CD4-positive, CD25-positive, alpha-beta regulatory T cell (primary cell): Measurements from ENCODE around the gene CHST15. TPM values are rescaled to one million over a fixed set of nuclear protein-coding genes. Genes with fewer than 3 reads are reported as not detected.

Experiments
- ATAC-seq, 2 donors: fragments of 150-1000 bp; cut with Tn5 transposase; one replicate each; pipeline ENCODE4 v1.10.0; 2021; ENCODE audit warnings: low read depth in 2 of 2, moderate number of reproducible peaks in 2 of 2, moderate library complexity in 1 of 2
- DNase-seq, 3 donors: peaks; one replicate each; pipeline versions ENCODE4 v3.0.0 to v3.0.0-alpha.2; 2012 to 2022; ENCODE audit warnings: mixed read lengths in 1 of 3
- H3K27ac ChIP-seq: one replicate; pipeline ENCODE4 v1.7.0; 2013; ENCODE audit warnings: mild to moderate bottlenecking, low read length; ENCODE audit not compliant: insufficient read depth, poor library complexity, severe bottlenecking
- H3K27me3 ChIP-seq: one replicate; pipeline ENCODE4 v1.7.0; 2013; ENCODE audit warnings: low read length; ENCODE audit not compliant: control insufficient read depth, insufficient read depth
- H3K36me3 ChIP-seq: one replicate; pipeline ENCODE4 v1.7.0; 2013; ENCODE audit warnings: mild to moderate bottlenecking, low read length, moderate library complexity; ENCODE audit not compliant: control insufficient read depth, insufficient read depth
- H3K4me1 ChIP-seq: 2 replicates; pipeline ENCODE4 v1.7.0; 2013; ENCODE audit warnings: mild to moderate bottlenecking, low read length; ENCODE audit not compliant: insufficient read depth, control insufficient read depth, poor library complexity, severe bottlenecking
- H3K4me3 ChIP-seq: one replicate; pipeline ENCODE4 v1.7.0; 2013; ENCODE audit warnings: low read depth, mild to moderate bottlenecking, low read length, moderate library complexity
- H3K9me3 ChIP-seq, 2 experiments: 1 replicate in 1 of 2; 2 replicates in 1 of 2; pipeline ENCODE4 v1.7.0; 2013; ENCODE audit warnings: low read length in 2 of 2, mild to moderate bottlenecking in 1 of 2, moderate library complexity in 1 of 2; ENCODE audit not compliant: control insufficient read depth in 2 of 2
- H3K27ac Mint-ChIP-seq, 3 donors: one replicate each; pipeline ENCODE4 v1.8.0; 2020 to 2022; ENCODE audit warnings: mild to moderate bottlenecking in 3 of 3, mixed read lengths in 3 of 3, moderate library complexity in 2 of 3
- H3K27me3 Mint-ChIP-seq: one replicate; pipeline ENCODE4 v1.8.0; 2022; ENCODE audit warnings: mild to moderate bottlenecking, mixed read lengths
- H3K36me3 Mint-ChIP-seq: one replicate; pipeline ENCODE4 v1.8.0; 2020; ENCODE audit warnings: mixed read lengths
- H3K4me1 Mint-ChIP-seq, 4 donors: one replicate each; pipeline ENCODE4 v1.8.0; 2020 to 2022; ENCODE audit warnings: mixed read lengths in 4 of 4, mild to moderate bottlenecking in 1 of 4
- H3K4me3 Mint-ChIP-seq, 4 donors: one replicate each; pipeline ENCODE4 v1.8.0; 2020 to 2022; ENCODE audit warnings: mild to moderate bottlenecking in 4 of 4, mixed read lengths in 4 of 4, moderate library complexity in 3 of 4
- H3K9me3 Mint-ChIP-seq, 7 donors: one replicate each; pipeline ENCODE4 v1.8.0; 2020 to 2022; ENCODE audit warnings: mixed read lengths in 7 of 7, mild to moderate bottlenecking in 3 of 7, moderate library complexity in 2 of 7
- polyA plus RNA-seq, 4 donors: library from polyadenylated mRNA; unstranded; fragments of 300-500 nt; fragmentation: Illumina TruSeq; gene quantifications; one replicate each; pipeline ENCODE4 v1.2.3, GENCODE V29; 2021
- total RNA-seq: library from RNA; stranded (reverse); gene quantifications from one replicate; pipeline ENCODE4 v1.2.3, GENCODE V29; 2022

The CHST15 gene
- total and polyA plus RNA-seq, 5 donors from 2014 or later, result 0.13 to 0.47 (median 0.27) TPM; not detected in 1

DNA sequence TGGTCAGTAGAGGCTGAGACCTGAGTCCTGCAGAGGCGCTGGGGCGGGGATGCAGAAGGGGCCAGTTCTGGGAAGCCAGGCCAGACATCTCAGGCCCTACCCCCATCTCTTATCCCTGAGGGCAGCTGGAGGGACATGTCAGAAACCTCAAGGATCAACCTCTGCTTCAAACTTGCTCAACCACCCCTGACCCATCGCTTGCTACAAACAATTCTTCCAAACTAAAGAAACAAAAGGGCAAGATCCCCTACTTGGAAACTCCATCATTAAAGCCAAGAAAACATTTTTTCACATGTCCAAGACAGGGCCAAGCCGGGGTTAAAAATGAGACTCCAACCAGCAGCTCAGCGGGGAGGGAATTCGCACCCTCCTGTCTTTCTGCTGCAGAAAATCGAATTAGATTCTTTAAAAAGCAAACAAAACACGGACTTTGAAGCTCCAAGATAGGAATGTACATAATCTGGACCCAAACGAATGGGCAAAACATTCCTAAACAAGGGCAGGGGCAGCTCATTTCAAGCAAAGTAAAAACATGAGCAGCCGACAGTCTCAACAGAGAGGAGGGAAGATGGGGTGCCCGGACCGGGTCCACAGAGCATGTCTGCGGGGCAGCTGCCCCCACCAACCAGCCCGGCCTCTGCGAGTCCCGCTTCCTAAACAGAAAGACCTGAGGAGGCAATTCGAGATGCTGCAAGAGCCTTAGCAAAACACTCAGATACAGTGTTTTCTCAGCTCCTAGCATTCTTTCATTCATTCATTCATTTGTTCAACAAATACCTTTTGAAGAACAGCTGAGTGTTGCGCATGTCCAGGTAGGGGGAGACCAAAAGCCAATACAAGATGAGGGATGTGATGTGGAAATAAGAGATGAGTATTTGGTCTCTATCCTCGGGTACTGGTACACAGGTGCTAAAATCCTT is 44.8 kb downstream of the CHST15 start:
- Mint-ChIP-seq H3K4me1 (no peaks in the 10 kb centered on the region), H3K27me3 (no peaks in the 10 kb centered on the region), H3K9me3 (peaks cover 0 to 5% (median 0%) of the 10 kb centered on the region in 7 donors), H3K36me3 (no peaks in the 10 kb centered on the region), H3K4me3 (no peak overlapping the region), H3K27ac (no peak overlapping the region)
- ATAC-seq (no peak), DNase-seq (no peak)
- H3K9me3 ChIP-seq, result no peaks in the 10 kb centered on the region
- no peak overlapping the region for H3K4me3 ChIP-seq
- H3K36me3 ChIP-seq, result no peaks in the 10 kb centered on the region
- no peaks in the 10 kb centered on the region for H3K27me3 ChIP-seq
- no peaks in the 10 kb centered on the region for H3K4me1 ChIP-seq
- H3K27ac ChIP-seq, result no peak overlapping the region

DNA sequence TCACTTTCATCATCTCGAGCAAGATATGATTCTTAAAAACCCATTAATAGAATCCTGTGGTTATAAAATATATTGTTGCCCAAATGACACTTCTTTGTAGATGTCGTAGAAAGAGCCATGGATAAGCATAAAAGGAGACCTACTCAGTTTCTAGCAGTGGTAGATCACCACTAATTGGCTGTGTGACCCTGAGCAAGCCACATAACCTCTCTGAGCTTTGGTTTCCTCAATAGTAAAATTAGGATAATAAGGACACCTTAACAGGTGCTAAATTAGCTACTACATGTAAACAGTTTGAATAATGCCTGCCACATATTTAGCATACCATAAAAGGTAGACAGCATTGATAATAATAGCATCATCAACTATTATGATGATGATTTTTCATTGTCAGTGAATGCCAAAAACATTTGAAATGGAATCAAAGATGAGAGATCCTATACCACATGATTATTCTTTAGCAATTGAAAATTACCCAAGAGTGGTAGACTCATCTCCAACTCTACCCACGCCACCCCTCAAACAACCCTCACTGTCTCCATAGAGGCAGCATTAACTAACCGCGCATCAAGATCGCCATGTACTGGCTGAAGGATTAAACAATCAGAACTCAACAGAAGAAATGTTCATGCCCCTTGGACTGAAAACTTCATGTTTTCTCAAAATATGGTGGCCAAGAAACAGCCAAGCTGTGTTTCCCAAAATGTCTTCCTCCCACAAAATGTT is 45.8 kb downstream of the CHST15 start:
- H3K4me1 ChIP-seq, result no peaks in the 10 kb centered on the region
- H3K4me3 Mint-ChIP-seq, result no peak overlapping the region
- no peak overlapping the region for H3K27ac Mint-ChIP-seq
- no peaks in the 10 kb centered on the region for H3K27me3 Mint-ChIP-seq
- no peak overlapping the region for H3K4me3 ChIP-seq
- DNase-seq (no peak), ATAC-seq (no peak)
- H3K9me3 Mint-ChIP-seq, result peaks cover 0 to 5% (median 0%) of the 10 kb centered on the region in 7 donors
- no peaks in the 10 kb centered on the region for H3K9me3 ChIP-seq
- no peak overlapping the region for H3K27ac ChIP-seq
- H3K27me3 ChIP-seq, result no peaks in the 10 kb centered on the region
- no peaks in the 10 kb centered on the region for H3K4me1 Mint-ChIP-seq
- no peaks in the 10 kb centered on the region for H3K36me3 Mint-ChIP-seq
- H3K36me3 ChIP-seq, result no peaks in the 10 kb centered on the region

DNA sequence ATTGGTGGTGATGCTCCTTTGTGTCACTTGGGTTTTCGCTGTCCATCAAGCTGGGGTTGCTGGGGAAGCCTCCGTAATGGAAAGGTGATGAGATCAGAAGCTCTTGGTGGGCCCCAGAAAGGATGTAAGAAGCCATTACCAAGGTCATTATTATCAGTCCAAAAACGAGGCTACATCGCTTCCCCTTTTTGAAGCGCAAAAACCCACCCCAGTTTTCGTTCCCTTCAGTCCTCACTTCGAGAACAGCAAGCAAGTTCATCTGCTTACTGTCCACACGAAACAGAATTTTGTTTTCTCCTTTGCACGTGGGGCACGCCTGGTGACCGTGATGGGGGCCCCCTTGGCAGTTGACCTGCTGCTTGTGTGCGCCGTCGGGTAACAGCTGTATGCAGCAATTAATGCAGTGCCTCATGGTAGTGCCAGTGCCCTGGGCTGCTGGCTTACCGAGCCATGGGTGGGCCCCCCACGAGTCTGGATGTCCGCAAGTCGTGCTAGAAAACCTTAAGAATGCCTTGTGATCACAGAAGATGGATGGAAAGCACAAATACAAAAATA is 47.5 kb downstream of the CHST15 start:
- Histone ChIP-seq H3K27me3 (no peaks in the 10 kb centered on the region), H3K4me1 (no peaks in the 10 kb centered on the region), H3K27ac (no peak overlapping the region), H3K36me3 (no peaks in the 10 kb centered on the region), H3K4me3 (no peak overlapping the region), H3K9me3 (no peaks in the 10 kb centered on the region)
- Mint-ChIP-seq H3K36me3 (no peaks in the 10 kb centered on the region), H3K4me3 (no peak overlapping the region), H3K27ac (no peak overlapping the region), H3K9me3 (peaks cover 0 to 5% (median 0%) of the 10 kb centered on the region in 7 donors), H3K4me1 (no peaks in the 10 kb centered on the region), H3K27me3 (peaks cover 4% of the 10 kb centered on the region)
- DNase-seq (no peak), ATAC-seq (no peak)

DNA sequence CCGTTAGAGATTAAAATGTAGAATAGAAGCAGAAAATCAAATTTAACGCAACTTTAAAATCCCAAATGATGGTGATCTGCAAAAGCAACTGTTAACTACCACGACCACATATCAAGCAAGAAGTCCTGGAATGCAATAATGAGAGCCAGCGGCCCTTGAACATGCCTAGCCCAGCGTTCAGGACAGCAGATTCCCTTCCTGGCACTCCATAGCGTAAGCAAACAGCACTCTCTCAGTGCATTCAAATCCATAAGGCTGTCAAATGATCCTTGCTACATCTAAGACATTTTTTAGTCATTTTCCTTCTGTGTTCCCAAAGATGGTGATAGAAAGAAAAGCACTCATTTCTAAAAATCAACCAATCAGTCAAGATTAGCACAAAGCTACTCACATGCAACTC is 48.1 kb downstream of the CHST15 start:
- H3K27ac Mint-ChIP-seq, result no peak overlapping the region
- Histone ChIP-seq H3K27me3 (no peaks in the 10 kb centered on the region), H3K4me3 (no peak overlapping the region), H3K9me3 (no peaks in the 10 kb centered on the region), H3K27ac (no peak overlapping the region), H3K36me3 (no peaks in the 10 kb centered on the region), H3K4me1 (no peaks in the 10 kb centered on the region)
- DNase-seq, result no peak
- H3K36me3 Mint-ChIP-seq, result no peaks in the 10 kb centered on the region
- H3K4me1 Mint-ChIP-seq, result no peaks in the 10 kb centered on the region
- H3K27me3 Mint-ChIP-seq, result peaks cover 8% of the 10 kb centered on the region
- H3K4me3 Mint-ChIP-seq, result no peak overlapping the region
- peaks cover 0 to 5% (median 0%) of the 10 kb centered on the region in 7 donors for H3K9me3 Mint-ChIP-seq
- no peak for ATAC-seq

GRCh38 chr10:124044143-124044862 is 49.1 kb downstream of the CHST15 start:
- no peak overlapping the region for H3K27ac ChIP-seq

DNA sequence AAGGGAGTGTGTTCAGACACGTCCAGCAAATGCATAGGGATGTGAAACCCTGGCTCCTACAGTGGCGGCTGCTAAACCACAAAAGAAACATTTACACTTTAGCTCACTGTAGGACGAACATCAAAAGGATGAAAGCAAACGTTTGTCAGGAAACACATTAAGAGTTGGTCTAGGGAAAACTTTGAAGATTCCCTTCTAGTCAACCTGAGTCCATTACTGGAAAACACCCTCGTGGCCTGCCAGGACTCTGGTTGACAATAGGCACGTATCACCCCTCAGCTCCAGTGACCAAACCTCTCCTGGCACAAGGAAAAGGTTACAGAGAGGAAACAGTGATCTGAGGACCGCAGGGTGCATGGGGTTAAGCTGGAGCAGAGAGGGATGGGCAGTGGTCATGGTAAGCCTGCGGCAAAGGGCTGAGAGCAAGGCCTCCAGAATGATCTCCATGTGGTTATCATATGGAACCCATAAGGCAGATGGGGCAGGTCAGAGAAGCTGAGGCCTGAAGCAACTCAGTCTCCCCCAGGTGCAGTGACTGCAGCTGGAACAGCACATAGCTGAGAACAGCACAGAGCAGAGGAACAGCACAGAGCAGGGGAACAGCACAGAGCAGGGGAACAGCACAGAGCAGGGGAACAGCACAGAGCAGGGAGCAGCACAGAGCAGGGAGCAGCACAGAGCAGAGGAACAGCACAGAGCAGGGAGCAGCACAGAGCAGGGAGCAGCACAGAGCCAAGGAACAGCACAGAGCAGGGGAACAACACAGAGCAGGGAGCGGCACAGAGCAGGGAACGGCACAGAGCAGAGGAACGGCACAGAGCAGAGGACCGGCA is 49.9 kb downstream of the CHST15 start:
- Mint-ChIP-seq H3K27me3 (peaks cover 13% of the 10 kb centered on the region), H3K9me3 (peaks cover 0 to 5% (median 0%) of the 10 kb centered on the region in 7 donors), H3K4me3 (no peak overlapping the region), H3K27ac (peak overlapping the region in 1 of 3 donors; percentile 43), H3K4me1 (no peaks in the 10 kb centered on the region), H3K36me3 (no peaks in the 10 kb centered on the region)
- DNase-seq, result no peak
- Histone ChIP-seq H3K4me1 (no peaks in the 10 kb centered on the region), H3K27me3 (no peaks in the 10 kb centered on the region), H3K9me3 (no peaks in the 10 kb centered on the region), H3K4me3 (no peak overlapping the region), H3K27ac (no peak overlapping the region), H3K36me3 (no peaks in the 10 kb centered on the region)
- peak in 1 of 2 donors; percentile 20 for ATAC-seq

More at GRCh38 chr10:124044143-124044862, 49.1 kb downstream of the CHST15 start:
- H3K9me3 Mint-ChIP-seq, result peaks cover 0 to 5% (median 0%) of the 10 kb centered on the region in 7 donors
- no peaks in the 10 kb centered on the region for H3K27me3 ChIP-seq
- no peaks in the 10 kb centered on the region for H3K36me3 ChIP-seq
- H3K27me3 Mint-ChIP-seq, result peaks cover 13% of the 10 kb centered on the region
- no peak overlapping the region for H3K4me3 ChIP-seq
- no peak overlapping the region for H3K4me3 Mint-ChIP-seq
- H3K9me3 ChIP-seq, result no peaks in the 10 kb centered on the region
- no peaks in the 10 kb centered on the region for H3K4me1 ChIP-seq
- H3K4me1 Mint-ChIP-seq, result no peaks in the 10 kb centered on the region
- DNase-seq, result no peak
- no peaks in the 10 kb centered on the region for H3K36me3 Mint-ChIP-seq
- no peak overlapping the region for H3K27ac Mint-ChIP-seq
- no peak for ATAC-seq
